HG03520 (cell line): Measurements from ENCODE around the gene RAP2C.
"Not testable (repeated sequence)": the region's sequence is repeated elsewhere in the genome, so short reads cannot be mapped to it uniquely, and the experiment has no call there.

Experiments used
- ATAC-seq: cut with Tn5 transposase; IDR thresholded peaks from one replicate; pipeline ENCODE4 v1.9.1; 2021; ENCODE audit warnings: mild to moderate bottlenecking, moderate library complexity; ENCODE audit not compliant: unreplicated experiment

RAP2C gene

DNA sequence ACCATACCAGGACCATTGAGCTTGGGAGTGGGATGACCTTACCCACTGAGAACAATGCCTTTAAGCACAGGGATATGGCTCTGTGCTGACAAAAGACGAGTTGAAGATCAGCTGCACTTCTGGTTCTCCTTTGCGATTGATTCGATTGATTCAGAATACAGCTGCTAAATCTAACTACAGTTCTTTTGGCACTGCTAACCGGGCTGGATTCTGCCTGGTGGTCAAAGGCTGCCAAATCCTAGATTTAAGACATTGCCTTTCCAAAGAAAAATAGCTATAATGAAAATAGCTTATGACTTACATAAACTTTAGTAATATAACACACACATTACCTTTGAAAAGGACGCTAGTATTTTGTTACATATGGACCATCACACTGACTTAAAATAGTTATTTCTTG lies 18.3 kb downstream of the RAP2C start:
- no peak for ATAC-seq

DNA sequence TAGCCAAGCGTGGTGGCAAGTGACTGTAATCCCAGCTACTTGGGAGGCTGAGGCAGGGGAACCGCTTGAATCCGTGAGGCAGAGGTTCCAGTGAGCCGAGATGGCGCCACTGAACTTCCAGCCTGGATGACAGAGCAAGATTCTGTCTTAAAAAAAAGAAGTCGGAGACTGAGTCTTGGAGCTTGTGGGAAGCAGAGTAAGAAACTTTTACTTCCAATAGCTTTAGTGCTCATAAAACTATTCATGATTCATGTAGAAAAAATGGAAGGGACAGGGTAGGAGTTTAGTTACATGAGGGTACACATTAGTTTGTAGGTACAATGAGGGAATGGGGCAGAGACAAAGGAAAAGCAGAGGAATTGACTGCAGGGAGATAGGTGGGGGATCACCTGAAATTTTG lies 19.3 kb downstream of the RAP2C start:
- no peak for ATAC-seq

DNA sequence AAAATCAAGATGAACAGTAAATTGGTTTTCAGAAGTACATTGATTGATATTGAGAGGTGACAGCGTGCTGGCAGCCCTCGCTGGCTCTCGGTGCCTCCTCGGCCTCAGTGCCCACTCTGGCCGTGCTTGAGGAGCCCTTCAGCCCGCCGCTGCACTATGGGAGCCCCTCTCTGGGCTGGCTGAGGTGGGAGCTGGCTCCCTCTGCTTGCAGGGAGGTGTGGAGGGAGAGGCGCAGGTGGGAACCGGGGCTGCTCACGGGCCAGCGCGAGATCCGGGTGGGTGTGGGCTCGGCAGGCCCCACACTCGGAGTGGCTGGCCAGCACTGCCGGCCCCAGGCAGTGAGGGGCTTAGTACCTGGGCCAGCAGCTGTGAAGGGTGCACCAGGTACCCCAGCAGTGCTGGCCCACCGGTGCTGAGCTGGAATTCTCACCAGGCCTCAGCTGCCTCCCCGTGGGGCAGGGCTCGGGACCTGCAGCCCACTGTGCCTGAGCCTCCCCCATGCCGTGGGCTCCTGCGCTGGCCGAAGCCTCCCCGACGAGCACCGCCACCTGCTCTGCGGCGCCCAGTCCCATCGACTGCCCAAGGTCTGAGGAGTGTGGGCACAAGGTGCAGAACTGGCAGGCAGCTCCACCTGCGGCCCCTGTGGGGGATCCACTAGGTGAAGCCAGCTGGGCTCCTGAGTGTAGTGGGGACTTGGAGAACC lies 25.2 kb downstream of the RAP2C start:
- no peak for ATAC-seq

DNA sequence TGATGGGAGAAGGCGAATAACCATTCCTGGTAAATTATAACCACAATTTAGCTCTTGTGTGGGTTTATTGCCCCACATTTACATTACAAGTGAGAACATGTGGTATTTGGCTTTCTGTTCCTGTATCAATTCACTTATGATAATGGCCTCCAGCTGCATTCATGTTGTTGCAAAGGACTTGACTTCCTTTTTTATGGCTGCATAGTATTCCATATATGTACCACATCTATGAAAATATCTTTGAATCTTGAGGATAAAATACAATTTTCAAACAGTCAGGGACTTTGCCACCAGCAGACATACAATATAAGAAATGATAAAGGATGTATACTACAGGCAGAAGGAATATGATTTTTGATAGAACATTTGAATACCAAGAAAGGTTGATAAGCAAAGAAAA lies 27.3 kb downstream of the RAP2C start:
- ATAC-seq, result no peak

DNA sequence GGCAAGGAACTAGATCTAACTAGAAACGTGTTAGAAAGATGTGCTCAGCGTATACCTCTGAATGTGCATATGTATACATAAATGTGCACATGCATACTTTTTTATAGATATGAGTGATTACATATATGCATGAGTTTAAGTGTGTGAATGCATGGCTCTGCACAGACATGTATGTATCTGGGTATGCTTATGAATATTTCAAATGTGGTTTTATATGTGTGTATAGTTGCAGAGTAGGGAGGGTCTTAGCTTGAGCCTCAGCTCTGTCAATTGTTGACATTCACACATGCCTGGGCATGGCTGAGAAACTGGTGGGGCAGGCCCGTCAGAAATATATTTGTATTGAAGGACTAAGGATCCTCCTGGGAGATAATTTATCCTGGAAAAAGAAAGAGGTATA lies 31.1 kb downstream of the RAP2C start:
- ATAC-seq, result no peak

DNA sequence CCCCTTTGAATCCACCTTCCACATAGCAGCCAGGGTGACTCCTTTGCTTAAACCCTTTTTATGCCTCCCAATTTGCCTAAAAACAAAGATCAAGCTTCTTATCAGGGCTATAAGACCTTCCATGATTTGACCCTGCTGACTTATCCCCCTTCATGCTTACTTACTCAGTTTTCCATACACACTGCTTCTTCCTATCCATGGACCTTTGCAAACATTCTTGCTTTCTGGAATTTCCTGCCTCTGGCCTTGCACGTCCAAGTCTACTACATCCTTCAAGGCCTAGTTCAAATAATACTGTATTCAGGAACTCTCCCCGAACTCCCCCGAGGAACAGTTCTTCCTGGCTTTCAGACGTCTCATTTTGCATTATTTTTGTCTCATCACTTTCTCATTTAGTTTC lies 31.8 kb downstream of the RAP2C start:
- no peak for ATAC-seq

DNA sequence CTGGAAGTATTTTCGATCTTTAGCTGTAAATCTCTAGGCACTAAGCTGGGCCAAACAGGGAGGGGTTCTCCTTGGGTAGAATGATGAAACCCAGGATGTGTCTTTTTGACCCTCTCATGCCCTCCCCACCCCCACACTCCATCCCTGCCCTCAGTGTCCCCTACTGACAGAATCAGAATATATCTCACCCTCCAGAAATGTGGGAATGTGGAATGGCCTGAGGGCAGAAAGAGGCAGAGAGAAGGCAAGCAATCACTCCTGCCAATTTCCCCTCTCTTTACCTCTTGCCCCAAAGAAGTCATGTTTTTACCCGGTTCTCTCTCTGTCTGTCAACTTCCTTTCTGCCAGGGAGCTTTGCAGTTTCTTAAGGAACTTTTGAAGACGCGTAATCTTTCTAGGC lies 34.4 kb downstream of the RAP2C start:
- ATAC-seq, result no peak

DNA sequence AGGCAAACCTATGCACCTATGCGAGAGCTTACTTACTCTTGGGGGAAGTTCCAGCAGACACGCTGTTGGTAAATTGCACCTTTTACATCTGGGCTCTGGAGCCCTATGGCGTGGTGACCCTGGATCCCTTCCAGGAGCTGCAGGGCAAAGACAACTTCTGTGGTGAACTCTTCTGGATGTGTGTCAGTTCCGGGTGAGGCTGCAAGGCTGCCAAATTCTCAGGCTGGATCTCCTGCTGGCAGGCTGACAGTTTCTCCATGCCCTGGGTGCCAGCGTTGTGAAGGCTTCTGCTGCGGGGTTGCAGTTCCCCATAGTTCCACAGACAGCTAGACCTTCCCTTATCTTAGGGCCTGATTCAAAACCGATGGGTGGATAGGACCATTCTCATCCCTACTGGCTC lies 37.9 kb downstream of the RAP2C start:
- ATAC-seq, result no peak

DNA sequence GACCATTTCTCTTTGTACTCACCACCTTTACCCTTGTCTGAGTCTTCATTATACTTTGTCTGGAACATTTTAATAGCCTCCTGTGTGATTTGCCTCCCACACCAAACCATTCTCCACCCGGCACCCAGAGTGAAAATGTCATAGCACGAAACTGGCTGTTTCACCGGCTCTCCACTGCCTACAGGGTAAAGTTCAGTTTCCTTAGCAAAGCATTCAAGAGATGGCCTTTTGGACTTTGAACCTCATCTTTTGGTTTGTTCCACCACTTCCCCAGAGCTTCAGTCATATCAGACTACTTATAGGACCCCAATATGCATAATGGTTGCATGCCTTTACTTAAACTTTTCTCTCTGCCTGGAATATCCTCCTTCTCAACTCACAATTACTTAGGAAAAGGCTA lies 38.3 kb downstream of the RAP2C start:
- no peak for ATAC-seq

DNA sequence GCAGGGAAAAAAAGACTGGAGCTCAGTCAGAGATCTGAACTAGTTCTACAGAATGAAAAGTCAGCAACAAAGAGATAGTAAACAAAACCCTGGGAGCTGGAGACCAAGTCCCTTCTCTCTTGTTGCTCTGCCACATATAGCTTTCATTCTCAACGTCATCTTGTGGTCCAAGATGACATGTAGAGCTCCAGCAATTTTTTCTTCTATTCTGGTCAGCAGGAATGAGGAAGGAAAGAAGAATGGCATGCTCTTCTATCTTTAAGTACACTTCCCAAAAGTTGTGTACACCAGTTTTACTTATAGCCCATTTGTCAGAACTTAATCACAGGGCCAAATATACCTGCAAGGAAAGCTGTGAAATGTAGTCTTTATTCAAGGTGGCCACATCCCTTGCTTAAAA lies 45.6 kb downstream of the RAP2C start:
- no peak for ATAC-seq

DNA sequence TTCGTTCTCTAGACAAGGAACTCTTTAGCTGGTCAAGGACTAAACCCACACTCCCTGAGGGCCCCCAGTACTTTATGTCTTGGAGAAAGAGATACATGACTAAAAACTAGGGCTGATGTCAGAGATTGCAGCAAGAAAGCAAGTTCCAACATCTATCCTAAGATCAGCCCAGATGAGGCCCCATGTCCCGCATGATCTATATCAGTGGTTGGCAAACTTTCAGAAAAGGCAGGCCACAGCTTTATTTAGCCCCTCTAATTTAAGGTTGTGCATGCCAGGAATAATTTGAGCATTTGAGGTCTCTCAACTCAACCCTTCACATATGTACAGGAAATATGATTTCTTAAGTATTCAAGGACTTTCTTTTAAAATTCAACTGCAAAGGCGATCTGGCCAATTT lies 47.4 kb downstream of the RAP2C start:
- no peak for ATAC-seq

DNA sequence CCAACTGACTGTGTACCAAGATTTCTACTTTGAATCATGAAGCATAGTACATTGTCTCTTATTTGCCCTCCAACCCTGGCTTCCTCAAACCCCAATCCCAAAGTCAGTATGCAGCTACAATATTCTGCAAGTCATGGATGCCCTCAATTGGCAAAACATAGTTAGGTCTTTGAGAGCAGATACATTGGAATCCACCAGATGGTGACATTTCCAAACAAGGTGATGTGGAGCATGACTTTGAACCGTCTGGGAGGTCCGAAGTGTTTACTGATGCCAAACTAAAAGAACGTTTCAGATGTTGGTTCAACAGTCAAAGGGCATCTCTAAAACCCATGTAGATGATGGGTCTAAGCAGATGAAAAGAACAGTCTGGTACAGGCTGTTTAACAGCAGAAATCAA lies 47.8 kb downstream of the RAP2C start:
- no peak for ATAC-seq

DNA sequence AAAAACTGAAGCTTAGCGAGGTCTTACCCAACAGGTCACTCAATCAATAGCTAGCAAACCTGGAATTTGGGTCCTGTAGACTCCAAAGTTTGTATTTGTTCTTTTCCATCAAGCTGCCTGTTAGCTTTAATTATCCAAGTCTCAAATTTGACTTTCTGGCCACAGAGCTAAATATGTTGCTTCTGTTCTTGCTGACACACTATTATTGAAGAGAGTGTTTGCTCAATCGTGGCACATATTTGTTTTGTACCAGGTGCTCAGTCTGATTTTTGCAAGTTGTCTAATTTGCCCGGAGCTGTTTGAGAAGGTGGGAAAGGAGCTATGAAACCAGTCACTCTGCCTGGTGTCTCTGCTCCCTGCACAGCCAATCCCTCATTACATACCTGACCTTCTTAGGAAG lies 49.7 kb downstream of the RAP2C start:
- no peak for ATAC-seq

DNA sequence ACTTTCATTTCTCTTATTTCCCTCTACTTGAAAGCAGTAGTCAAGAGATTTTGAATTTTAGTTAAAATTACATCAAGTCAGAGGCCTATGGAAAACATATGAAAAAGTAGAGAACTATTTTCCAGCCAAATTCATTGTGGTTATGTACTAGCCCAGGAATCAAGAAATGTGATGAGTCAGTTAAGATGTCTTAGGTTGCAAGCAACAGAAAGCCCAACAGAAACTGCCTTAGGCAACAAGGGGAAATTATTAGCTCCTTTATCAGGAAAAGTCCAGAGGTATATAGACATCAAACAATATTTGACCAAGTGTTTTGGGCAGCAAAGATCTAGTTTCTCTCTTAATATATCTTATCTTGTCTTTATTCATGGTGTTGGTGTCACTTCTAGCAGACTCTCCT lies 53.6 kb downstream of the RAP2C start:
- ATAC-seq, result no peak

DNA sequence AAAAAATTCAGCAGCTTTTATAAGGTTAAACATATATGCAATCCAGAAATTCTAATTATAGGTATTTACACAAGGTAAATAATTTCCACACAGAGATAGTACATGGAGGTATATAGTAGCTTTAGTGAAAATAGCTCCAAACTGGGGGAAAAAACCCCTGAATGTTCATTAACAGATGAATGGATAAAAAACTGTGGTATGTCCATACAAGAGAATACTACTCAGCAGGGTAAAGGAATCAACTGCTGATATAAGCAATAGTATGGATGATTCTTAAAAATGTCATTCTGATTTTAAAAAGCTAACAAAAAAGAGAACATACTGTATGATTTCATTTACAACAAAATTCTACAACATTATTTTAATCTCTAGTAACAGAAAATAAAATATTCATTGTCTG lies 54.2 kb downstream of the RAP2C start:
- ATAC-seq, result no peak

DNA sequence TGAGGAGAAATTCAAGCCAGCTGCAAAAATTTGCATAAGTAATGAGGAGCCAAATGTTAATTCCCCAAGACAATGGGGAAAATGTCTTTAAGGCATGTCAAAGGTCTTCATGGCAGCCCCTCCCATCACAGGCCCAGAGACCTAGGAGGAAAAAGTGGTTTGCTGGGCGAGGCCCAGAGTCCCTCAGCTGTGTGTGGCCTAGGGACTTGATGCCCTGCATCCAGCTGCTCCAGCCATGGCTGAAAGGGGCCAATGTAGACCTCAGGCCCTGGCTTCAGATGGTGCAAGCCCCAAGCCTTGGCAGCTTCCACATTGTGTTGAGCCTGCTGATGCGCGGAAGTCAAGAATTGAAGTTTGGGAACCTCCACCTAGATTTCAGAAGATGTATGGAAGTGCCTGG lies 56.2 kb downstream of the RAP2C start:
- ATAC-seq, result not testable (repeated sequence)

DNA sequence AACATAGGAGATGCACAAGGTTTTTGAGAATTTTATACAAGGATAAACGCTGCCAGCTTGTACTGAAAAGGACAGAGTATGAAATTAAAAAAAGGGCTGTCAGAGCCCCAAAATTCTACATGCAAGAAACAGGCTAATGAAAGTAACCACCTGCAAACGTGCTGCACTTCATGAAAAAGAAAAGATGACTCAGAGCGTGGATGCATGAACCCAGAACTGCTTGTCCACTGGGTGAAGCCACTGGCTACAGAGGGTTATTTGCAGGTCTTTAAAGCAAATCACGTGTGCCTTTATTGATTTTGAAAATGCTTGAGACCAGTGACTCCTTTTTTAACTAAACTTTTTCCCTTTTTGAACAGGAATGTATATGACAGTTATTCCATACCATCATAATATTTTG lies 66.1 kb downstream of the RAP2C start:
- ATAC-seq, result no peak
